Measurements from ENCODE around the gene PLEKHH1. TPM values are rescaled to one million over a fixed set of nuclear protein-coding genes. Genes with fewer than 3 reads are reported as not detected.

Gene PLEKHH1
- total and polyA plus RNA-seq, 2 experiments from 2014 or later = 14.7 to 33.9 TPM

DNA sequence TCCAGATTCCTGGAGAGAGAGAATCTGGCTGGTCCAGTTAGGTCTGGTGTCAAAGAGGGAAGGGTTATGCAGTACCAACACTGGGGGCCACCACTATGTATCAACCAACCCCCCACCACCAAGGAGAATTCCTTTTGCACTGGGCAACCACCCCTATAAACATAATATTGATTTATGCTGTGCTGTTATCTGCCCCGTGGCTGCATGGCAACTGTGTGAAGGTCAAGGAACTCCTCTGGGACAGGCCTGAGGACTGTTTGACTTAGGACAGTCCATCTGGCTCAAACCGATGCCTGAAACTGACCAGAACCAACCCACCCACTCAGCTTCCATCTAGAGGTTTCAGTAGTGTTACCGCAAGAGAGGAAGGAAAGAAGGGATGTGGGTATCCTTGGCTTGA, 20.5 kb downstream of the PLEKHH1 start (continued):
- TF ChIP-seq EZH2 (IDR thresholded peaks at IDR 0.05; ENCODE audit: low read depth, unreplicated experiment) = no peak
- TF ChIP-seq ZNF331 (CRISPR knock-in tag; IDR thresholded peaks at IDR 0.05; ENCODE audit: low read depth) = no peak
- no peak for TF ChIP-seq ZNF114 (CRISPR knock-in tag; IDR thresholded peaks at IDR 0.05)
- TF ChIP-seq CREB1 (CRISPR knock-in tag; IDR thresholded peaks at IDR 0.05; ENCODE audit: low read depth) = no peak
- TF ChIP-seq JUNB (IDR thresholded peaks at IDR 0.05; ENCODE audit: unreplicated experiment) = no peak
- TF ChIP-seq NANOG (IDR thresholded peaks at IDR 0.05; ENCODE audit: borderline replicate concordance) = no peak

DNA sequence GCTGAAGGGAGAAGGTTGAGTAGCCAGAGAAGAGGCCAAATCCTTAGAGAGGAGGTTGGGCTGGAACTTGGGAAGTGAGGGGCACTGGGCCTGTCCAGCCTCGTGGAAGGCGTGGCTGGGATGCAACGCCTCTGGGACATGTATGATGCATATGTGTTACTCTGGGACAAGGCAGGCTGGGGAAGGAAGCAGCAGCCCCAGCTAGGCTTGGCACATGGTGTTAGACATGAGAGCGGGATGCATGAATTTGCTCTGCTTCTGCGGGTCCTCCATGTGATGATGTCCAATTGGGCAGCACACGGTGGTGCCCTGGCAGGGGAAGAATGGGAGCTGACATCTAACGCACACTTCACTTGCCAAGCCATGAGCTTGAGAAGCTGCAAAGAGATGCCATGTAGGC, 21.3 kb downstream of the PLEKHH1 start:
- H2AFZ ChIP-seq = no peak overlapping the region
- H3K79me2 ChIP-seq (replicated peaks; ENCODE audit: insufficient read depth) = no peaks in the 10 kb centered on the region
- no peak overlapping the region for H3K27ac Mint-ChIP-seq
- peaks cover 7% of the 10 kb centered on the region for H3K4me1 Mint-ChIP-seq
- H3F3A ChIP-seq (replicated peaks; ENCODE audit: low read depth) = no peaks in the 10 kb centered on the region
- H4K20me1 ChIP-seq (replicated peaks; ENCODE audit: insufficient read depth) = no peaks in the 10 kb centered on the region
- H3K27me3 Mint-ChIP-seq (ENCODE audit: insufficient read depth, low read depth, poor library complexity) = peaks cover 4% of the 10 kb centered on the region
- ATAC-seq (no peak), DNase-seq (ENCODE audit: low spot score) (no peak)
- H3K36me3 ChIP-seq (ENCODE audit: insufficient read depth) = 0 out of 2 replicates have a peak, but pooled peaks cover 6% of the 10 kb centered on the region
- H3K27me3 ChIP-seq (ENCODE audit: insufficient read depth) = no peaks in the 10 kb centered on the region
- peaks cover 29% of the 10 kb centered on the region for H3K36me3 Mint-ChIP-seq (ENCODE audit: low read depth)
- H3K9me2 ChIP-seq (ENCODE audit: insufficient read depth) = no peaks in the 10 kb centered on the region
- H3K9me3 Mint-ChIP-seq = no peaks in the 10 kb centered on the region; the same call in 2 of the 3 replicates
- no peak for TF ChIP-seq STAT1 (IDR thresholded peaks at IDR 0.05; ENCODE audit: unreplicated experiment)
- TF ChIP-seq, protein P1, sequence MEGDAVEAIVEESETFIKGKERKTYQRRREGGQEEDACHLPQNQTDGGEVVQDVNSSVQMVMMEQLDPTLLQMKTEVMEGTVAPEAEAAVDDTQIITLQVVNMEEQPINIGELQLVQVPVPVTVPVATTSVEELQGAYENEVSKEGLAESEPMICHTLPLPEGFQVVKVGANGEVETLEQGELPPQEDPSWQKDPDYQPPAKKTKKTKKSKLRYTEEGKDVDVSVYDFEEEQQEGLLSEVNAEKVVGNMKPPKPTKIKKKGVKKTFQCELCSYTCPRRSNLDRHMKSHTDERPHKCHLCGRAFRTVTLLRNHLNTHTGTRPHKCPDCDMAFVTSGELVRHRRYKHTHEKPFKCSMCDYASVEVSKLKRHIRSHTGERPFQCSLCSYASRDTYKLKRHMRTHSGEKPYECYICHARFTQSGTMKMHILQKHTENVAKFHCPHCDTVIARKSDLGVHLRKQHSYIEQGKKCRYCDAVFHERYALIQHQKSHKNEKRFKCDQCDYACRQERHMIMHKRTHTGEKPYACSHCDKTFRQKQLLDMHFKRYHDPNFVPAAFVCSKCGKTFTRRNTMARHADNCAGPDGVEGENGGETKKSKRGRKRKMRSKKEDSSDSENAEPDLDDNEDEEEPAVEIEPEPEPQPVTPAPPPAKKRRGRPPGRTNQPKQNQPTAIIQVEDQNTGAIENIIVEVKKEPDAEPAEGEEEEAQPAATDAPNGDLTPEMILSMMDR (conservative IDR thresholded peaks at IDR 0.05; ENCODE audit: low read depth in 2 of 2) = no peak
- no peak for TF ChIP-seq JUNB (IDR thresholded peaks at IDR 0.05; ENCODE audit: unreplicated experiment)
- TF ChIP-seq, protein P2, sequence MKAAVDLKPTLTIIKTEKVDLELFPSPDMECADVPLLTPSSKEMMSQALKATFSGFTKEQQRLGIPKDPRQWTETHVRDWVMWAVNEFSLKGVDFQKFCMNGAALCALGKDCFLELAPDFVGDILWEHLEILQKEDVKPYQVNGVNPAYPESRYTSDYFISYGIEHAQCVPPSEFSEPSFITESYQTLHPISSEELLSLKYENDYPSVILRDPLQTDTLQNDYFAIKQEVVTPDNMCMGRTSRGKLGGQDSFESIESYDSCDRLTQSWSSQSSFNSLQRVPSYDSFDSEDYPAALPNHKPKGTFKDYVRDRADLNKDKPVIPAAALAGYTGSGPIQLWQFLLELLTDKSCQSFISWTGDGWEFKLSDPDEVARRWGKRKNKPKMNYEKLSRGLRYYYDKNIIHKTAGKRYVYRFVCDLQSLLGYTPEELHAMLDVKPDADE (IDR thresholded peaks at IDR 0.05) = no peak
- no peak for TF ChIP-seq EZH2 (IDR thresholded peaks at IDR 0.05; ENCODE audit: low read depth, unreplicated experiment)
- TF ChIP-seq, protein P3, sequence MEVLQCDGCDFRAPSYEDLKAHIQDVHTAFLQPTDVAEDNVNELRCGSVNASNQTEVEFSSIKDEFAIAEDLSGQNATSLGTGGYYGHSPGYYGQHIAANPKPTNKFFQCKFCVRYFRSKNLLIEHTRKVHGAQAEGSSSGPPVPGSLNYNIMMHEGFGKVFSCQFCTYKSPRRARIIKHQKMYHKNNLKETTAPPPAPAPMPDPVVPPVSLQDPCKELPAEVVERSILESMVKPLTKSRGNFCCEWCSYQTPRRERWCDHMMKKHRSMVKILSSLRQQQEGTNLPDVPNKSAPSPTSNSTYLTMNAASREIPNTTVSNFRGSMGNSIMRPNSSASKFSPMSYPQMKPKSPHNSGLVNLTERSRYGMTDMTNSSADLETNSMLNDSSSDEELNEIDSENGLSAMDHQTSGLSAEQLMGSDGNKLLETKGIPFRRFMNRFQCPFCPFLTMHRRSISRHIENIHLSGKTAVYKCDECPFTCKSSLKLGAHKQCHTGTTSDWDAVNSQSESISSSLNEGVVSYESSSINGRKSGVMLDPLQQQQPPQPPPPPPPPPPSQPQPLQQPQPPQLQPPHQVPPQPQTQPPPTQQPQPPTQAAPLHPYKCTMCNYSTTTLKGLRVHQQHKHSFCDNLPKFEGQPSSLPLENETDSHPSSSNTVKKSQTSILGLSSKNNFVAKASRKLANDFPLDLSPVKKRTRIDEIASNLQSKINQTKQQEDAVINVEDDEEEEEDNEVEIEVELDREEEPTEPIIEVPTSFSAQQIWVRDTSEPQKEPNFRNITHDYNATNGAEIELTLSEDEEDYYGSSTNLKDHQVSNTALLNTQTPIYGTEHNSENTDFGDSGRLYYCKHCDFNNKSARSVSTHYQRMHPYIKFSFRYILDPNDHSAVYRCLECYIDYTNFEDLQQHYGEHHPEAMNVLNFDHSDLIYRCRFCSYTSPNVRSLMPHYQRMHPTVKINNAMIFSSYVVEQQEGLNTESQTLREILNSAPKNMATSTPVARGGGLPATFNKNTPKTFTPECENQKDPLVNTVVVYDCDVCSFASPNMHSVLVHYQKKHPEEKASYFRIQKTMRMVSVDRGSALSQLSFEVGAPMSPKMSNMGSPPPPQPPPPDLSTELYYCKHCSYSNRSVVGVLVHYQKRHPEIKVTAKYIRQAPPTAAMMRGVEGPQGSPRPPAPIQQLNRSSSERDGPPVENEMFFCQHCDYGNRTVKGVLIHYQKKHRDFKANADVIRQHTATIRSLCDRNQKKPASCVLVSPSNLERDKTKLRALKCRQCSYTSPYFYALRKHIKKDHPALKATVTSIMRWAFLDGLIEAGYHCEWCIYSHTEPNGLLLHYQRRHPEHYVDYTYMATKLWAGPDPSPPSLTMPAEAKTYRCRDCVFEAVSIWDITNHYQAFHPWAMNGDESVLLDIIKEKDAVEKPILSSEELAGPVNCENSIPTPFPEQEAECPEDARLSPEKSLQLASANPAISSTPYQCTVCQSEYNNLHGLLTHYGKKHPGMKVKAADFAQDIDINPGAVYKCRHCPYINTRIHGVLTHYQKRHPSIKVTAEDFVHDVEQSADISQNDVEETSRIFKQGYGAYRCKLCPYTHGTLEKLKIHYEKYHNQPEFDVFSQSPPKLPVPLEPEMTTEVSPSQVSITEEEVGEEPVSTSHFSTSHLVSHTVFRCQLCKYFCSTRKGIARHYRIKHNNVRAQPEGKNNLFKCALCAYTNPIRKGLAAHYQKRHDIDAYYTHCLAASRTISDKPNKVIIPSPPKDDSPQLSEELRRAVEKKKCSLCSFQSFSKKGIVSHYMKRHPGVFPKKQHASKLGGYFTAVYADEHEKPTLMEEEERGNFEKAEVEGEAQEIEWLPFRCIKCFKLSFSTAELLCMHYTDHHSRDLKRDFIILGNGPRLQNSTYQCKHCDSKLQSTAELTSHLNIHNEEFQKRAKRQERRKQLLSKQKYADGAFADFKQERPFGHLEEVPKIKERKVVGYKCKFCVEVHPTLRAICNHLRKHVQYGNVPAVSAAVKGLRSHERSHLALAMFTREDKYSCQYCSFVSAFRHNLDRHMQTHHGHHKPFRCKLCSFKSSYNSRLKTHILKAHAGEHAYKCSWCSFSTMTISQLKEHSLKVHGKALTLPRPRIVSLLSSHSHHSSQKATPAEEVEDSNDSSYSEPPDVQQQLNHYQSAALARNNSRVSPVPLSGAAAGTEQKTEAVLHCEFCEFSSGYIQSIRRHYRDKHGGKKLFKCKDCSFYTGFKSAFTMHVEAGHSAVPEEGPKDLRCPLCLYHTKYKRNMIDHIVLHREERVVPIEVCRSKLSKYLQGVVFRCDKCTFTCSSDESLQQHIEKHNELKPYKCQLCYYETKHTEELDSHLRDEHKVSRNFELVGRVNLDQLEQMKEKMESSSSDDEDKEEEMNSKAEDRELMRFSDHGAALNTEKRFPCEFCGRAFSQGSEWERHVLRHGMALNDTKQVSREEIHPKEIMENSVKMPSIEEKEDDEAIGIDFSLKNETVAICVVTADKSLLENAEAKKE (CRISPR knock-in tag; IDR thresholded peaks at IDR 0.05) = no peak
- TF ChIP-seq, protein P4, sequence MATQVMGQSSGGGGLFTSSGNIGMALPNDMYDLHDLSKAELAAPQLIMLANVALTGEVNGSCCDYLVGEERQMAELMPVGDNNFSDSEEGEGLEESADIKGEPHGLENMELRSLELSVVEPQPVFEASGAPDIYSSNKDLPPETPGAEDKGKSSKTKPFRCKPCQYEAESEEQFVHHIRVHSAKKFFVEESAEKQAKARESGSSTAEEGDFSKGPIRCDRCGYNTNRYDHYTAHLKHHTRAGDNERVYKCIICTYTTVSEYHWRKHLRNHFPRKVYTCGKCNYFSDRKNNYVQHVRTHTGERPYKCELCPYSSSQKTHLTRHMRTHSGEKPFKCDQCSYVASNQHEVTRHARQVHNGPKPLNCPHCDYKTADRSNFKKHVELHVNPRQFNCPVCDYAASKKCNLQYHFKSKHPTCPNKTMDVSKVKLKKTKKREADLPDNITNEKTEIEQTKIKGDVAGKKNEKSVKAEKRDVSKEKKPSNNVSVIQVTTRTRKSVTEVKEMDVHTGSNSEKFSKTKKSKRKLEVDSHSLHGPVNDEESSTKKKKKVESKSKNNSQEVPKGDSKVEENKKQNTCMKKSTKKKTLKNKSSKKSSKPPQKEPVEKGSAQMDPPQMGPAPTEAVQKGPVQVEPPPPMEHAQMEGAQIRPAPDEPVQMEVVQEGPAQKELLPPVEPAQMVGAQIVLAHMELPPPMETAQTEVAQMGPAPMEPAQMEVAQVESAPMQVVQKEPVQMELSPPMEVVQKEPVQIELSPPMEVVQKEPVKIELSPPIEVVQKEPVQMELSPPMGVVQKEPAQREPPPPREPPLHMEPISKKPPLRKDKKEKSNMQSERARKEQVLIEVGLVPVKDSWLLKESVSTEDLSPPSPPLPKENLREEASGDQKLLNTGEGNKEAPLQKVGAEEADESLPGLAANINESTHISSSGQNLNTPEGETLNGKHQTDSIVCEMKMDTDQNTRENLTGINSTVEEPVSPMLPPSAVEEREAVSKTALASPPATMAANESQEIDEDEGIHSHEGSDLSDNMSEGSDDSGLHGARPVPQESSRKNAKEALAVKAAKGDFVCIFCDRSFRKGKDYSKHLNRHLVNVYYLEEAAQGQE (IDR thresholded peaks at IDR 0.05; ENCODE audit: unreplicated experiment) = no peak
- TF ChIP-seq POLR2AphosphoS5 (IDR thresholded peaks at IDR 0.05; ENCODE audit: low read depth) = no peak
- no peak for TF ChIP-seq EZH2phosphoT487 (IDR thresholded peaks at IDR 0.05; ENCODE audit: unreplicated experiment)
- no peak for TF ChIP-seq ZNF331 (CRISPR knock-in tag; IDR thresholded peaks at IDR 0.05; ENCODE audit: low read depth)
- no peak for TF ChIP-seq ZNF114 (CRISPR knock-in tag; IDR thresholded peaks at IDR 0.05)
- no peak for TF ChIP-seq CREB1 (CRISPR knock-in tag; IDR thresholded peaks at IDR 0.05; ENCODE audit: low read depth)
- no peak for TF ChIP-seq NANOG (IDR thresholded peaks at IDR 0.05; ENCODE audit: borderline replicate concordance)
- no peak overlapping the region for H3K4me3 ChIP-seq
- H3K4me1 ChIP-seq (ENCODE audit: insufficient read depth) = no peaks in the 10 kb centered on the region
- no peak overlapping the region for H3K4me2 ChIP-seq
- H3K27ac ChIP-seq (ENCODE audit: low read depth) = no peak overlapping the region
- H3K4me3 Mint-ChIP-seq = no peak overlapping the region

Data from GM23338 (cell line).